ENCODE data around the gene SLC25A47. TPM values are rescaled to one million over a fixed set of nuclear protein-coding genes. Genes with fewer than 3 reads are reported as not detected.

SLC25A47 gene
- total RNA-seq, 6 experiments from 2014 or later = not detected

DNA sequence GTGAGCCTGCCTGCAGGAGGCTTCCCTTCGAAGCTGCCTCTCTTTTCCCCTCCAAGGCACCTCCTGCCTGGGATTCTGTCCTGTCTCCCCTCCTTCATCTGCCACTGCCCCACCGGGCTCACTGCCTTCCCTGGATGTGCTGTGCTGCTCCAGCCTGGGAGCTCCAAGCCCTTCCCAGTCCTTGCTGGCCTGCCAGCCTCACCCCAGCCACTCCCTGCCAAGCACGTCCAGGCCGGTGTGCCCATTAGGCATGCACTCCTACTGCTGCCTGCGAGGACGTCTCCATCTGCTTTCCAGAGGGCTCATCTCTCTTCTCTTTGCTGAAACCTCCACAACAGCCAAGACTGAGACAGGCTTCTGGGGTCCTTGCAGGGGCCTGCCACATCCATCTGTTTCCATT is 8.4 kb upstream of the SLC25A47 start:
- H3K27ac Mint-ChIP-seq = no peak overlapping the region
- no peaks in the 10 kb centered on the region for H3K36me3 Mint-ChIP-seq (ENCODE audit: low read depth)
- H3K4me3 Mint-ChIP-seq = no peak overlapping the region
- DNase-seq = no peak
- no peaks in the 10 kb centered on the region for H3K9me3 Mint-ChIP-seq
- no peaks in the 10 kb centered on the region for H3K4me1 Mint-ChIP-seq (ENCODE audit: low read depth)
- peaks cover 11% of the 10 kb centered on the region for H3K27me3 Mint-ChIP-seq (ENCODE audit: insufficient read depth)
- TF ChIP-seq, protein P1, sequence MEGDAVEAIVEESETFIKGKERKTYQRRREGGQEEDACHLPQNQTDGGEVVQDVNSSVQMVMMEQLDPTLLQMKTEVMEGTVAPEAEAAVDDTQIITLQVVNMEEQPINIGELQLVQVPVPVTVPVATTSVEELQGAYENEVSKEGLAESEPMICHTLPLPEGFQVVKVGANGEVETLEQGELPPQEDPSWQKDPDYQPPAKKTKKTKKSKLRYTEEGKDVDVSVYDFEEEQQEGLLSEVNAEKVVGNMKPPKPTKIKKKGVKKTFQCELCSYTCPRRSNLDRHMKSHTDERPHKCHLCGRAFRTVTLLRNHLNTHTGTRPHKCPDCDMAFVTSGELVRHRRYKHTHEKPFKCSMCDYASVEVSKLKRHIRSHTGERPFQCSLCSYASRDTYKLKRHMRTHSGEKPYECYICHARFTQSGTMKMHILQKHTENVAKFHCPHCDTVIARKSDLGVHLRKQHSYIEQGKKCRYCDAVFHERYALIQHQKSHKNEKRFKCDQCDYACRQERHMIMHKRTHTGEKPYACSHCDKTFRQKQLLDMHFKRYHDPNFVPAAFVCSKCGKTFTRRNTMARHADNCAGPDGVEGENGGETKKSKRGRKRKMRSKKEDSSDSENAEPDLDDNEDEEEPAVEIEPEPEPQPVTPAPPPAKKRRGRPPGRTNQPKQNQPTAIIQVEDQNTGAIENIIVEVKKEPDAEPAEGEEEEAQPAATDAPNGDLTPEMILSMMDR (IDR thresholded peaks at IDR 0.05) = no peak

DNA sequence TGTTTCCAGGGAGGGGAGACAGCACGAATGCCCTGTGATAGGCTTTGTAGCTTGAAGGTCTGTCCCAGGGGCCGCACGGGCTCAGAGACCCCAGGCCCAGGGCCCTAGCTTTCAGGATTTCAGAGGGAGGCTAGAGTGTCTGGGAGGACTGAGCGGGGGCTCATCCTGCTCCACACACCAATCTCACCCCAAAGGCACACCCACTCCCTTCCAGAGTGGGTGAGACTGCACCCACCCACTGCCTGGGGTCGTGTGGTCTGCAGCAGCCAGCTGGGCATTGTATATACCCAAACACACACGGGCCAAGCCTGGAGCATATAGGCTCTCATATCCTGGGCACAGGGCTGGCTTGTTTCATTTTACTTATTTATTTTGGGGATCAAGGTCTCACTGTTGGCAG is 5.8 kb upstream of the SLC25A47 start:
- Mint-ChIP-seq H3K36me3 (ENCODE audit: low read depth) (no peaks in the 10 kb centered on the region), H3K27me3 (ENCODE audit: insufficient read depth) (peaks cover 7% of the 10 kb centered on the region), H3K9me3 (no peaks in the 10 kb centered on the region), H3K4me1 (ENCODE audit: low read depth) (no peaks in the 10 kb centered on the region), H3K4me3 (peak overlapping the region; percentile 41; the same call in 1 of the 2 replicates), H3K27ac (no peak overlapping the region)
- TF ChIP-seq, protein P1 (IDR thresholded peaks at IDR 0.05) = no peak
- DNase-seq = no peak

DNA sequence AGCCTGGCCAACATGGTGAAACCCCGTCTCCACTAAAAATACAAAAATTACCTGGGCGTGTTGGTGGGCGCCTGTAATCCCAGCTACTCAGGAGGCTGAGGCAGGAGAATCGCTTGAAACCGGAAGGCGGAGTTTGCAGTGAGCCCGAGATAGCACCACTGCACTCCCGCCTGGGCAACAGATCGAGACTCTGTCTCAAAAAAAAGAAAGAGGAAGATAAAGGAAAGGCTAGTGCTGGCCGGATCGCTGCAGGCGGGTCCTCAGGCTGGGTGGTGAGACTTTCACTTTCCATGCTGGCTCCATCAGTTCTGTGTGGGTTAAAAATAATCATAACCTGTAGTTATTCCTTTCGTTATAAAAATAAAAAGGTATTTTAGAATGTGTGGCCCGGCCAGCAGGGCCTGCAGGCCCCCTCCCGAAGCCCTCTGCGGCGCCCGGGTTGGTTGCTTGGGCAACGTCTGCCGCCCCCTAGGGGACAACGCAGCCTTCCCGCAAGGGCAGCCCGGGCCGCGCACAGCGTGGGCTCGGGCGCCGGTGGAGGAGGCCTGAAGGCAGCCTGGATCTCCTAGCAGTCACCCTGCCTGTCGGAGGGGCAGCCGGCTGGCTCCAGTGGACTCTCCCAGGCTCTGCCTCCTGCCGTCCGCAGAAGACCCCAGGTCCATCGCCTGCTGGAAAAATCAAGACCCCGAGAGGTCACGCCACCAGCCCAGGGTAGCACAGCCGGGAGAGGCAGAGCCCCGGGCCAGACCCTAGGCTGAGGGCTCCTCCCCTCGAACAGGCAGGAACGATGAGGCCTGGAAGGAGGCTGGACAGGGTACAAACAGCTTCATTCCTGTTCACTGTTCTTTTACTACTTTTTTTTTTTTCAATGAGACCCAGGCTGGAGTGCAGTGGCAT is 5.0 kb upstream of the SLC25A47 start:
- H3K27me3 Mint-ChIP-seq (ENCODE audit: insufficient read depth) = peaks cover 5% of the 10 kb centered on the region
- DNase-seq = no peak
- H3K4me1 Mint-ChIP-seq (ENCODE audit: low read depth) = no peaks in the 10 kb centered on the region
- H3K36me3 Mint-ChIP-seq (ENCODE audit: low read depth) = no peaks in the 10 kb centered on the region
- peak overlapping the region; percentile 41; the same call in 1 of the 2 replicates for H3K4me3 Mint-ChIP-seq
- no peak overlapping the region; the same call in 1 of the 2 replicates for H3K27ac Mint-ChIP-seq
- no peaks in the 10 kb centered on the region for H3K9me3 Mint-ChIP-seq
- TF ChIP-seq, protein P1 (IDR thresholded peaks at IDR 0.05) = peak; percentile 85

DNA sequence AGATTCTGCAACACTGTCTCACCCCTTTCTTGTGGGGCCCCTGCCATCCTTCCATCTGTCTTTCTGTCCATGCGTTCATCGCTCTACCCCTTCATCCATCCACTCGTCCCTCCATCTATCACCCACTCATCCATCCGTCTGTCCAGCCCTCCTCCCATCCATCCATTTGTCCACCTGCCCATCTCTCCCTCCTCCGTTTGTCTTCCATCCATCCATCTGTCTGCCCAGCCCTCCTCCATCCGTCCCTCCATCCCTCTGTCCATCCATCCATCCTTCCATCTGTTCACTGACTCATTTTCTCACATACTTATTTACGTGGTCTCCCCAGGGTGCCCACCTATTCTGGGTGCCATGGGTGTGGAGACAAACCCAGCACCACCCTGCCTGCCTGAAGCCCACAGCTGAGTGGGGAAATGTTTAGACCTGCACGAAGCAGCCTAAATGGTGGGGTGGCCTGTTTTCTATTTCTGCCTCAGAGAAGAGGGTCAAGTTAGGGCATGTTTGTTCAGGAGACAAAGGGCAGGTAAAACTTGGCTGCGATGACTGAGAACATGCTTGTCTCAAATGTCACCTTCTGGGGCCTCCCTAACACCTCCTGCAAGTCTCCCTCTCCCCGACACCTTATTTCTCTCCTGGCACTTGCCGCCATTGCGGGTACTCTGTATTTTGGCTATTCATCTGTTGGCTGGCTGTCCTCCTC is 2.8 kb upstream of the SLC25A47 start:
- H3K27ac Mint-ChIP-seq = no peak overlapping the region
- no peaks in the 10 kb centered on the region for H3K4me1 Mint-ChIP-seq (ENCODE audit: low read depth)
- H3K27me3 Mint-ChIP-seq (ENCODE audit: insufficient read depth) = peaks cover 7% of the 10 kb centered on the region
- no peaks in the 10 kb centered on the region for H3K9me3 Mint-ChIP-seq
- H3K36me3 Mint-ChIP-seq (ENCODE audit: low read depth) = no peaks in the 10 kb centered on the region
- no peak overlapping the region for H3K4me3 Mint-ChIP-seq
- TF ChIP-seq, protein P1 (IDR thresholded peaks at IDR 0.05) = no peak
- no peak for DNase-seq

DNA sequence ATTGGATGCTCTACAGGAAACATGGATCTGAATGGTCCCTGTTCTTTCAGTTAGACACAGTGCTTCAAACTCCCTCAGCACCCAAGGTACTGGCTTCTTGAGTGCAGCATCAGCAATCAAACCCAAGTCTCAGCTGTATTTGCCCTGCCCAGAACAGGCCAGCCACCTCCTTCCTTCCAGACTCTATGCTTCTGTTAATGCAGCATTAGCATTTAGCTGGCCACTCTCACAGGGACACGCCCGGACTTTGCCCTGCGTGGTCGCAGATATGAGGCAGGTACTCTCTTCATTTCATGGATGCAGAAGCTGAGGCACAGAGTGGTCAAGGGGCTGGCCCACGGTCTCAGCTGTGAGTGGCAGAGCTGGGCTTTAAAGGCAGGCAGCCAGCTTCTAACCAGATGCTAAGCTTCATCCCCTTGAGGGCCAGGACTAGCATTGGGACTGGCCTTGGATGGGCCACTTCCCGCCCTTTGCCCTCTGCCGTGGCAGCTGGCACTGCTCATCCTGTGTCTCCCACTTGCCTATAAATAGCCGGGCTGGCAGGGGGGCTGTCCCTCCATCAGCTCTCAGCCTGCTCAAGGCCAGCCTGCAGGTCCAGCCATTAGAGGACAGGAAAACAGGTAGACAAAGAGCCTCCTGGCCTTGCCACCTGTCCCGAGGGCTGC is 1.5 kb upstream of the SLC25A47 start:
- Mint-ChIP-seq H3K27ac (no peak overlapping the region), H3K27me3 (ENCODE audit: insufficient read depth) (peaks cover 14% of the 10 kb centered on the region), H3K4me1 (ENCODE audit: low read depth) (no peaks in the 10 kb centered on the region), H3K4me3 (no peak overlapping the region), H3K9me3 (no peaks in the 10 kb centered on the region), H3K36me3 (ENCODE audit: low read depth) (no peaks in the 10 kb centered on the region)
- no peak for DNase-seq
- TF ChIP-seq, protein P1 (IDR thresholded peaks at IDR 0.05) = no peak
